HepG2 (cell line): ENCODE measurements around the gene CDC42BPG. TPM values are rescaled to one million over a fixed set of nuclear protein-coding genes. Genes with fewer than 3 reads are reported as not detected.
A peak's percentile ranks its signal among the peaks of the same experiment; 100 is the strongest.

Experiments used
- ATF7 ChIP-seq, 2 experiments: fragments of 450-650 bp in 1 of 2; sonication (generic) in 1 of 2; formaldehyde crosslinking in 1 of 2; IDR thresholded peaks; 2 replicates each; pipeline versions ENCODE4 v1.4.0 to v1.6.1; 2016 to 2020; ENCODE audit warnings: antibody characterized with exemption in 1 of 2, mild to moderate bottlenecking in 1 of 2, missing genetic modification reagents in 1 of 2
- BORCS8-MEF2B ChIP-seq: sonication (generic); formaldehyde crosslinking; IDR thresholded peaks from 2 replicates; pipeline ENCODE4 v1.8.0; 2022; ENCODE audit warnings: mild to moderate bottlenecking, missing genetic modification reagents
- BRD4 ChIP-seq: sonication (generic); formaldehyde crosslinking; IDR thresholded peaks from 2 replicates; pipeline ENCODE4 v1.4.0; 2020; ENCODE audit warnings: missing genetic modification reagents
- EZH2 ChIP-seq: conservative IDR thresholded peaks from 2 replicates; pipeline ENCODE4 v1.6.1; 2012; ENCODE audit warnings: mild to moderate bottlenecking, low read depth, low read length, moderate library complexity
- HMG20A ChIP-seq: IDR thresholded peaks from 2 replicates; pipeline ENCODE4 v1.6.1; 2016; ENCODE audit warnings: borderline replicate concordance
- KAT8 ChIP-seq: IDR thresholded peaks from 2 replicates; pipeline ENCODE4 v1.6.1; 2016; ENCODE audit warnings: missing genetic modification reagents, missing compliant biosample characterization
- MTF2 ChIP-seq: sonication (generic); formaldehyde crosslinking; IDR thresholded peaks from 2 replicates; pipeline ENCODE4 v1.5.0; 2020; ENCODE audit warnings: missing genetic modification reagents, borderline replicate concordance
- NFKB2 ChIP-seq: sonication (generic); formaldehyde crosslinking; IDR thresholded peaks from 2 replicates; pipeline ENCODE4 v1.4.0; 2020; ENCODE audit warnings: missing genetic modification reagents, borderline replicate concordance
- NR2C2 ChIP-seq: sonication (generic); formaldehyde crosslinking; IDR thresholded peaks from 2 replicates; pipeline ENCODE4 v1.4.0; 2020; ENCODE audit warnings: missing genetic modification reagents, mild to moderate bottlenecking, moderate library complexity, borderline replicate concordance
- NRL ChIP-seq: sonication (generic); formaldehyde crosslinking; IDR thresholded peaks from 2 replicates; pipeline ENCODE4 v1.5.0; 2020; ENCODE audit warnings: missing genetic modification reagents, mild to moderate bottlenecking, moderate library complexity, borderline replicate concordance
- POLR2AphosphoS5 ChIP-seq: IDR thresholded peaks from 2 replicates; pipeline ENCODE4 v1.6.1; 2012; ENCODE audit warnings: low read depth, low read length
- SPEN ChIP-seq: sonication (generic); formaldehyde crosslinking; IDR thresholded peaks from 2 replicates; pipeline ENCODE4 v1.5.1; 2020; ENCODE audit warnings: low read depth, mild to moderate bottlenecking, missing genetic modification reagents
- TGIF2 ChIP-seq: IDR thresholded peaks from 2 replicates; pipeline ENCODE4 v1.6.1; 2016; ENCODE audit warnings: control low read depth, missing compliant biosample characterization
- ZMAT3 ChIP-seq: sonication (generic); formaldehyde crosslinking; conservative IDR thresholded peaks from 2 replicates; pipeline ENCODE4 v1.7.0; 2021; ENCODE audit warnings: missing genetic modification reagents
- ZNF589 ChIP-seq: sonication (generic); formaldehyde crosslinking; conservative IDR thresholded peaks from 2 replicates; pipeline ENCODE4 v1.8.0; 2022; ENCODE audit warnings: mild to moderate bottlenecking, moderate library complexity, missing genetic modification reagents
- polyA plus RNA-seq, 8 experiments: library from polyadenylated mRNA; depleted of rRNA in 3 of 8; stranded (reverse) in 7 of 8; unstranded in 1 of 8; fragments of >200 nt; fragmentation: Illumina TruSeq in 4 of 8; extraction: Trizol in 4 of 8; gene quantifications; 2 replicates each; pipeline versions ENCODE4 v1.2.1 to v1.2.3, GENCODE V29; 2011 to 2016; ENCODE audit warnings: low read depth in 4 of 8, missing spikeins in 1 of 8, mixed read lengths in 1 of 8; ENCODE audit not compliant: insufficient read depth in 1 of 8
- total RNA-seq, 5 experiments: library from RNA; depleted of rRNA; stranded (reverse); fragments of >200 nt; fragmentation: Illumina TruSeq; extraction: Trizol; gene quantifications; 2 replicates each; pipeline ENCODE4 v1.2.3, GENCODE V29; 2016; ENCODE audit warnings: low read depth in 1 of 5
- TF ChIP-seq, protein P1 (sequence below): IDR thresholded peaks from 2 replicates; pipeline ENCODE4 v1.6.1; 2018; ENCODE audit warnings: missing genetic modification reagents
- TF ChIP-seq, protein P2 (sequence below): sonication (generic); formaldehyde crosslinking; conservative IDR thresholded peaks from 2 replicates; pipeline ENCODE4 v1.8.0; 2022; ENCODE audit warnings: missing genetic modification reagents
- TF ChIP-seq, protein P3 (sequence below): sonication (generic); formaldehyde crosslinking; IDR thresholded peaks from 2 replicates; pipeline ENCODE4 v1.5.0; 2020; ENCODE audit warnings: mild to moderate bottlenecking, missing genetic modification reagents, borderline replicate concordance
- TF ChIP-seq, protein P4 (sequence below): sonication (generic); formaldehyde crosslinking; IDR thresholded peaks from 2 replicates; pipeline ENCODE4 v1.4.0; 2020; ENCODE audit warnings: missing genetic modification reagents, low read depth, mild to moderate bottlenecking, borderline replicate concordance
- TF ChIP-seq, protein P5 (sequence below): sonication (generic); formaldehyde crosslinking; IDR thresholded peaks from 2 replicates; pipeline ENCODE4 v1.8.0; 2023; ENCODE audit warnings: mild to moderate bottlenecking, missing genetic modification reagents
- TF ChIP-seq, protein P6 (sequence below): sonication (generic); formaldehyde crosslinking; IDR thresholded peaks from 2 replicates; pipeline ENCODE4 v1.8.0; 2022; ENCODE audit warnings: mild to moderate bottlenecking, missing genetic modification reagents, moderate library complexity

Gene CDC42BPG
- total and polyA plus RNA-seq, 2 of the 13 experiments (the other 11 are each of a cell fraction or from before 2014, with no cell fraction given) = 0.55 to 1.4 TPM

DNA sequence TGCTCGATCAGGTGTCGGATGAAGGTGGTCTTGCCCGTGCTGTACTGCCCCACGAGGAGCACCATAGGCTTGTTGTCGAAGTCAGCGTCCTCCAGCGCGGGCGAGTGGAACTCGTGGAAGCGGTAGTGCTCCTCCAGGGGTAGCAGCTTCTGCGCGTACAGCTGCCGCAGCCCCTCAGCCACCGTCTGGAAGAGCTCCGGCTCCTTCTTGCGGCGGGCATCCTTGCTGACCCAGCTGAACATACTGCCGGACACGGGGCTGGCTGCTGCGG lies 33.7 kb upstream of the CDC42BPG start (continued):
- TF ChIP-seq, protein P1, sequence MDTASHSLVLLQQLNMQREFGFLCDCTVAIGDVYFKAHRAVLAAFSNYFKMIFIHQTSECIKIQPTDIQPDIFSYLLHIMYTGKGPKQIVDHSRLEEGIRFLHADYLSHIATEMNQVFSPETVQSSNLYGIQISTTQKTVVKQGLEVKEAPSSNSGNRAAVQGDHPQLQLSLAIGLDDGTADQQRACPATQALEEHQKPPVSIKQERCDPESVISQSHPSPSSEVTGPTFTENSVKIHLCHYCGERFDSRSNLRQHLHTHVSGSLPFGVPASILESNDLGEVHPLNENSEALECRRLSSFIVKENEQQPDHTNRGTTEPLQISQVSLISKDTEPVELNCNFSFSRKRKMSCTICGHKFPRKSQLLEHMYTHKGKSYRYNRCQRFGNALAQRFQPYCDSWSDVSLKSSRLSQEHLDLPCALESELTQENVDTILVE (CRISPR knock-in tag) = no peak
- TF ChIP-seq, protein P2, sequence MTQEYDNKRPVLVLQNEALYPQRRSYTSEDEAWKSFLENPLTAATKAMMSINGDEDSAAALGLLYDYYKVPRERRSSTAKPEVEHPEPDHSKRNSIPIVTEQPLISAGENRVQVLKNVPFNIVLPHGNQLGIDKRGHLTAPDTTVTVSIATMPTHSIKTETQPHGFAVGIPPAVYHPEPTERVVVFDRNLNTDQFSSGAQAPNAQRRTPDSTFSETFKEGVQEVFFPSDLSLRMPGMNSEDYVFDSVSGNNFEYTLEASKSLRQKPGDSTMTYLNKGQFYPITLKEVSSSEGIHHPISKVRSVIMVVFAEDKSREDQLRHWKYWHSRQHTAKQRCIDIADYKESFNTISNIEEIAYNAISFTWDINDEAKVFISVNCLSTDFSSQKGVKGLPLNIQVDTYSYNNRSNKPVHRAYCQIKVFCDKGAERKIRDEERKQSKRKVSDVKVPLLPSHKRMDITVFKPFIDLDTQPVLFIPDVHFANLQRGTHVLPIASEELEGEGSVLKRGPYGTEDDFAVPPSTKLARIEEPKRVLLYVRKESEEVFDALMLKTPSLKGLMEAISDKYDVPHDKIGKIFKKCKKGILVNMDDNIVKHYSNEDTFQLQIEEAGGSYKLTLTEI = no peak
- TF ChIP-seq SPEN (CRISPR knock-in tag) (no peak), BORCS8-MEF2B (no peak), POLR2AphosphoS5 (no peak), ZMAT3 (CRISPR knock-in tag) (no peak), EZH2 (no peak), NFKB2 (CRISPR knock-in tag) (no peak), NRL (CRISPR knock-in tag) (peak; percentile 76), BRD4 (CRISPR knock-in tag) (no peak), NR2C2 (CRISPR knock-in tag) (0 out of 2 replicates have a peak, but pooled peaks have one; percentile 6), ATF7 (IDR thresholded peaks at IDR 0.05) (no peak), ATF7 (CRISPR knock-in tag; IDR thresholded peaks at IDR 0.05) (peak; percentile 54; the same call in 1 of the 2 replicates), TGIF2 (CRISPR knock-in tag) (peak; percentile 55; the same call in 1 of the 2 replicates), HMG20A (no peak), MTF2 (CRISPR knock-in tag) (no peak), KAT8 (no peak), ZNF589 (CRISPR knock-in tag) (0 out of 2 replicates have a peak, but pooled peaks have one; percentile 19)
- TF ChIP-seq, protein P3, sequence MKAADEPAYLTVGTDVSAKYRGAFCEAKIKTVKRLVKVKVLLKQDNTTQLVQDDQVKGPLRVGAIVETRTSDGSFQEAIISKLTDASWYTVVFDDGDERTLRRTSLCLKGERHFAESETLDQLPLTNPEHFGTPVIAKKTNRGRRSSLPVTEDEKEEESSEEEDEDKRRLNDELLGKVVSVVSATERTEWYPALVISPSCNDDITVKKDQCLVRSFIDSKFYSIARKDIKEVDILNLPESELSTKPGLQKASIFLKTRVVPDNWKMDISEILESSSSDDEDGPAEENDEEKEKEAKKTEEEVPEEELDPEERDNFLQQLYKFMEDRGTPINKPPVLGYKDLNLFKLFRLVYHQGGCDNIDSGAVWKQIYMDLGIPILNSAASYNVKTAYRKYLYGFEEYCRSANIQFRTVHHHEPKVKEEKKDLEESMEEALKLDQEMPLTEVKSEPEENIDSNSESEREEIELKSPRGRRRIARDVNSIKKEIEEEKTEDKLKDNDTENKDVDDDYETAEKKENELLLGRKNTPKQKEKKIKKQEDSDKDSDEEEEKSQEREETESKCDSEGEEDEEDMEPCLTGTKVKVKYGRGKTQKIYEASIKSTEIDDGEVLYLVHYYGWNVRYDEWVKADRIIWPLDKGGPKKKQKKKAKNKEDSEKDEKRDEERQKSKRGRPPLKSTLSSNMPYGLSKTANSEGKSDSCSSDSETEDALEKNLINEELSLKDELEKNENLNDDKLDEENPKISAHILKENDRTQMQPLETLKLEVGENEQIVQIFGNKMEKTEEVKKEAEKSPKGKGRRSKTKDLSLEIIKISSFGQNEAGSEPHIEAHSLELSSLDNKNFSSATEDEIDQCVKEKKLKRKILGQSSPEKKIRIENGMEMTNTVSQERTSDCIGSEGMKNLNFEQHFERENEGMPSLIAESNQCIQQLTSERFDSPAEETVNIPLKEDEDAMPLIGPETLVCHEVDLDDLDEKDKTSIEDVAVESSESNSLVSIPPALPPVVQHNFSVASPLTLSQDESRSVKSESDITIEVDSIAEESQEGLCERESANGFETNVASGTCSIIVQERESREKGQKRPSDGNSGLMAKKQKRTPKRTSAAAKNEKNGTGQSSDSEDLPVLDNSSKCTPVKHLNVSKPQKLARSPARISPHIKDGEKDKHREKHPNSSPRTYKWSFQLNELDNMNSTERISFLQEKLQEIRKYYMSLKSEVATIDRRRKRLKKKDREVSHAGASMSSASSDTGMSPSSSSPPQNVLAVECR (CRISPR knock-in tag) = no peak
- TF ChIP-seq, protein P4, sequence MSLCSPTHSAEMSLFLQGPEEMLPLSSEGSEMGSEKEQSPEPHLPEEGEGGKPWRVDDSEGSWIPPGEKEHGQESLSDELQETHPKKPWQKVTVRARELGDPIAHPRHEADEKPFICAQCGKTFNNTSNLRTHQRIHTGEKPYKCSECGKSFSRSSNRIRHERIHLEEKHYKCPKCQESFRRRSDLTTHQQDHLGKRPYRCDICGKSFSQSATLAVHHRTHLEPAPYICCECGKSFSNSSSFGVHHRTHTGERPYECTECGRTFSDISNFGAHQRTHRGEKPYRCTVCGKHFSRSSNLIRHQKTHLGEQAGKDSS (CRISPR knock-in tag) = peak; percentile 81
- TF ChIP-seq, protein P5, sequence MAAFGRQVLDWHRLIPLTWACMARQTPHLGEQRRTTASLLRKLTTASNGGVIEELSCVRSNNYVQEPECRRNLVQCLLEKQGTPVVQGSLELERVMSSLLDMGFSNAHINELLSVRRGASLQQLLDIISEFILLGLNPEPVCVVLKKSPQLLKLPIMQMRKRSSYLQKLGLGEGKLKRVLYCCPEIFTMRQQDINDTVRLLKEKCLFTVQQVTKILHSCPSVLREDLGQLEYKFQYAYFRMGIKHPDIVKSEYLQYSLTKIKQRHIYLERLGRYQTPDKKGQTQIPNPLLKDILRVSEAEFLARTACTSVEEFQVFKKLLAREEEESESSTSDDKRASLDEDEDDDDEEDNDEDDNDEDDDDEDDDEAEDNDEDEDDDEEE (CRISPR knock-in tag) = no peak
- TF ChIP-seq, protein P6, sequence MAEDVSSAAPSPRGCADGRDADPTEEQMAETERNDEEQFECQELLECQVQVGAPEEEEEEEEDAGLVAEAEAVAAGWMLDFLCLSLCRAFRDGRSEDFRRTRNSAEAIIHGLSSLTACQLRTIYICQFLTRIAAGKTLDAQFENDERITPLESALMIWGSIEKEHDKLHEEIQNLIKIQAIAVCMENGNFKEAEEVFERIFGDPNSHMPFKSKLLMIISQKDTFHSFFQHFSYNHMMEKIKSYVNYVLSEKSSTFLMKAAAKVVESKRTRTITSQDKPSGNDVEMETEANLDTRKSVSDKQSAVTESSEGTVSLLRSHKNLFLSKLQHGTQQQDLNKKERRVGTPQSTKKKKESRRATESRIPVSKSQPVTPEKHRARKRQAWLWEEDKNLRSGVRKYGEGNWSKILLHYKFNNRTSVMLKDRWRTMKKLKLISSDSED (CRISPR knock-in tag) = no peak
